Endodermal cell (in vitro differentiated cells): ENCODE measurements around the gene AKT1. TPM values are rescaled to one million over a fixed set of nuclear protein-coding genes. Genes with fewer than 3 reads are reported as not detected.
A peak's percentile ranks its signal among the peaks of the same experiment; 100 is the strongest.

Source experiments
- DNase-seq: peaks from one replicate; pipeline ENCODE4 v3.0.0-alpha.2; 2017
- H3K27ac ChIP-seq: 2 replicates; pipeline ENCODE4 v1.5.1; 2013; ENCODE audit warnings: mild to moderate bottlenecking, low read depth, low read length, moderate library complexity
- H3K27me3 ChIP-seq: 2 replicates; pipeline ENCODE4 v1.6.1; 2013; ENCODE audit warnings: mild to moderate bottlenecking, low read length, moderate library complexity; ENCODE audit not compliant: insufficient read depth, control insufficient read depth, poor library complexity, severe bottlenecking
- H3K36me3 ChIP-seq: 2 replicates; pipeline ENCODE4 v1.7.0; 2013; ENCODE audit warnings: mild to moderate bottlenecking, low read length, moderate library complexity; ENCODE audit not compliant: control insufficient read depth, insufficient read depth
- H3K4me1 ChIP-seq: one replicate; pipeline ENCODE4 v1.7.0; 2013; ENCODE audit warnings: low read length; ENCODE audit not compliant: control insufficient read depth, insufficient read depth
- H3K4me3 ChIP-seq: 2 replicates; pipeline ENCODE4 v1.5.1; 2013; ENCODE audit warnings: mild to moderate bottlenecking, low read length, moderate library complexity
- H3K9ac ChIP-seq: 2 replicates; pipeline ENCODE4 v1.6.1; 2013; ENCODE audit warnings: mild to moderate bottlenecking, low read length, moderate library complexity; ENCODE audit not compliant: poor library complexity, severe bottlenecking; ENCODE audit errors: extremely low read depth
- H3K9me3 ChIP-seq: 2 replicates; pipeline ENCODE4 v1.6.1; 2013; ENCODE audit warnings: mild to moderate bottlenecking, low read length, moderate library complexity; ENCODE audit not compliant: control insufficient read depth
- H3K27ac Mint-ChIP-seq: 2 replicates; pipeline ENCODE4 v1.8.0; 2020; ENCODE audit warnings: mixed read lengths
- H3K27me3 Mint-ChIP-seq: 2 replicates; pipeline ENCODE4 v1.8.0; 2021; ENCODE audit warnings: mild to moderate bottlenecking, mixed read lengths; ENCODE audit not compliant: insufficient read depth
- H3K36me3 Mint-ChIP-seq: 2 replicates; pipeline ENCODE4 v1.8.0; 2020; ENCODE audit warnings: low read depth, mixed read lengths
- H3K4me1 Mint-ChIP-seq: 2 replicates; pipeline ENCODE4 v1.8.0; 2020; ENCODE audit warnings: mixed read lengths
- H3K4me3 Mint-ChIP-seq: 2 replicates; pipeline ENCODE4 v1.8.0; 2020; ENCODE audit warnings: mild to moderate bottlenecking, moderate library complexity, mixed read lengths
- H3K9me3 Mint-ChIP-seq: 2 replicates; pipeline ENCODE4 v1.8.0; 2020; ENCODE audit warnings: mild to moderate bottlenecking, mixed read lengths
- CTCF ChIP-seq: fragments of 200-600 bp; sonication (generic); conservative IDR thresholded peaks from 2 replicates; pipeline ENCODE4 v1.5.0; 2021; ENCODE audit warnings: antibody characterized with exemption, mild to moderate bottlenecking
- WGBS, 2 experiments: methylation state at CpG; one replicate each; pipeline versions ENCODE4 v1.1.5 to v1.1.7; 2013; ENCODE audit warnings: missing lambda C conversion rate in 2 of 2, mixed read lengths in 1 of 2; ENCODE audit not compliant: insufficient coverage in 1 of 2, insufficient read length in 1 of 2; 5-methylcytosine and 5-hydroxymethylcytosine counted together
- long read RNA-seq, 4 experiments: library from polyadenylated mRNA in 2 of 4; library from RNA in 1 of 4; library from capped mRNA in 1 of 4; stranded (forward) in 3 of 4; unstranded in 1 of 4; transcript quantifications; one replicate each; pipeline ENCODE4 v2.0.0, GENCODE V29; 2020 to 2021; ENCODE audit warnings: inconsistent platforms in 1 of 4
- polyA plus RNA-seq, 2 experiments: library from polyadenylated mRNA; stranded (reverse); fragments of 50-300 nt; gene quantifications; one replicate each; pipeline ENCODE4 v1.2.3, GENCODE V29; 2013
- total RNA-seq, 2 donors: library from RNA; stranded (reverse); fragmentation: NEBNext Ultra II Directional in 1 of 2; extraction: Animal tissue kit (Norgen Biotek cat#: 25700) in 1 of 2; gene quantifications; 2 replicates in 1 of 2; 3 replicates in 1 of 2; pipeline ENCODE4 v1.2.1, GENCODE V29; 2021

The AKT1 gene
- total RNA-seq, result 100 to 1,000 TPM; 133 to 152 TPM
- polyA plus RNA-seq (2013, experiment 1 of 2), result 103 TPM
- 95.5 TPM for polyA plus RNA-seq (2013, experiment 2 of 2)
- long read RNA-seq, experiment 1, transcript AKT1-203 (14 exons, 2,710 nt), result major isoform, 16 of 56 reads
- long read RNA-seq, experiment 1, partial matches to known transcripts, result 11 of 56 reads
- long read RNA-seq, experiment 1, other reads (novel, unspliced or antisense), result 25 of 56 reads
- long read RNA-seq, experiment 2, transcript AKT1-220 (15 exons, 2,742 nt), result minor isoform, 111 of 592 reads
- long read RNA-seq, experiment 2, transcript AKT1-201 (15 exons, 2,866 nt), result minor isoform, 33 of 592 reads
- long read RNA-seq, experiment 2, transcript AKT1-203 (14 exons, 2,710 nt), result major isoform, 303 of 592 reads
- long read RNA-seq, experiment 2, transcript AKT1-202 (14 exons, 3,913 nt), result minor isoform, 18 of 592 reads
- long read RNA-seq, experiment 2, partial matches to known transcripts, result 32 of 592 reads
- long read RNA-seq, experiment 2, other reads (novel, unspliced or antisense), result 90 of 592 reads
- long read RNA-seq, experiment 3, transcript AKT1-202 (14 exons, 3,913 nt), result major isoform, 7 of 32 reads
- long read RNA-seq, experiment 3, partial matches to known transcripts, result 13 of 32 reads
- long read RNA-seq, experiment 3, other reads (novel, unspliced or antisense), result 3 of 32 reads
- long read RNA-seq, experiment 4, partial matches to known transcripts, result 29 of 29 reads
- long read RNA-seq, experiment 4, other reads (novel, unspliced or antisense), result 0 of 29 reads

DNA sequence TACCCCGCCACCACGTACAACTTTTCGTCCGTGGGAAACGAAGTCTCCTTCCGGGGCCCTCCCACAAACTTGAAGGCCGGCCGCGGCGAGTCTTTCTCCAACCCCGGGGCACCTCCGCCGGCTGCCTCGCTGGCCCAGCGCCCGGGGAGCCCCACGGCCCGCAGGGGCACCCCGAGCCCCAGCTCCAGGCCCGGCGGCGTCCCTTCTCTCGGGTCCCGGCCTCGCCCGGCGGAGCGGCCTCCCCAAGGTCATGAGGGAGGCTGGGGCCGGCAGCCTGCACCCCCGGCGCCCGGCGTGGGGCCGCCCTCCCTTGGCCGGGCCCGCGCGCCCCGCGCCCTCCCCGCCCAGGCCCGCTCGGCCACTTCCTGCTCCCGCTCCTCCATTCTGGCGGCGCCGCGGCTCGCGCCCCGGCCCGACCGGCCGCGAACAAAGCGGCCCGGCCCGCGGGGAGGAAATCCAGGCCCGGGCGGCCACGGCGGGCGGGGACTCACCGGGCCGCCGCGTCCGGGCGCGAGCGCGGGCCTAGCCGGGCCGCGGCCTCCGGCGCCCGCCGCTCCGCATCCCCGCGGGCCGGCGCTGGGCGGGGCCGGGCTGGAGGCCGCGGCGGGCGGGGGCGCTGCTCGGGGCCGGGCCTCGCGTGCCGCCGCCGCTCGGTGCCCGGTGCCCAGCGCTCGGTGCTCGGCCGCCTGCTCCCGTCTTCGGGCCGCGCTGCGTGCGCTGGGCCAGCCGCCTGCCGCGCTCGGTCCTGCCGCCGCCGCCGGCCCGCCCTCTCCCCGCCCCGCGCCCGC is at the start of gene AKT1:
TSS of gene AKT1 (minus strand) at position 756 of the 788 bp plus-strand sequence. CDS start 3,105 bp downstream, outside the sequence.
- DNase-seq, result peak; percentile 65
- no peak for TF ChIP-seq CTCF
- H3K9me3 Mint-ChIP-seq, result no peaks in the 10 kb centered on the region
- H3K4me1 Mint-ChIP-seq, result peaks cover 30% of the 10 kb centered on the region
- peaks cover 4% of the 10 kb centered on the region for H3K36me3 ChIP-seq
- H3K27me3 ChIP-seq, result no peaks in the 10 kb centered on the region
- peak within 1 kb of the TSS; percentile 82 for H3K27ac Mint-ChIP-seq
- H3K9ac ChIP-seq, result peak within 1 kb of the TSS; percentile 57
- peaks cover 24% of the 10 kb centered on the region for H3K27me3 Mint-ChIP-seq
- peak within 1 kb of the TSS; percentile 44 for H3K27ac ChIP-seq
- WGBS, 2 experiments, result 0% methylated on average over 8 to 123 of the region's 124 CpGs
- H3K9me3 ChIP-seq, result no peaks in the 10 kb centered on the region
- peak within 1 kb of the TSS; percentile 87 for H3K4me3 ChIP-seq
- peaks cover 17% of the 10 kb centered on the region for H3K4me1 ChIP-seq
- H3K4me3 Mint-ChIP-seq, result peak within 1 kb of the TSS; percentile 76
- peaks cover 10% of the 10 kb centered on the region for H3K36me3 Mint-ChIP-seq

- Mint-ChIP-seq H3K4me1 (peaks cover 13% of the 10 kb centered on the region), H3K9me3 (peaks cover 6% of the 10 kb centered on the region), H3K27ac (no peak overlapping the region), H3K27me3 (peaks cover 48% of the 10 kb centered on the region), H3K36me3 (peaks cover 2% of the 10 kb centered on the region), H3K4me3 (no peak overlapping the region)
- TF ChIP-seq CTCF, result no peak
- Histone ChIP-seq H3K27me3 (peaks cover 17% of the 10 kb centered on the region), H3K27ac (no peak overlapping the region), H3K36me3 (no peaks in the 10 kb centered on the region), H3K9ac (no peak overlapping the region), H3K4me3 (no peak overlapping the region), H3K9me3 (no peaks in the 10 kb centered on the region), H3K4me1 (peaks cover 10% of the 10 kb centered on the region)
- 96 to 100% methylated on average over 1 to 4 of the region's 4 CpGs for WGBS, 2 experiments
- no peak for DNase-seq
Observed at GRCh38 chr14:104845033-104845666, 49.6 kb upstream of the AKT1 start.
